Upper lobe of left lung (tissue), 6 donors: ENCODE measurements around the gene RMDN3. TPM values are rescaled to one million over a fixed set of nuclear protein-coding genes. Genes with fewer than 3 reads are reported as not detected.
A peak's percentile ranks its signal among the peaks of the same experiment; 100 is the strongest.

Experiments used
- ATAC-seq, 2 donors: fragments of 200-7000 bp; cut with Tn5 transposase; one replicate each; pipeline ENCODE4 v1.9.1; 2022; ENCODE audit warnings: mild to moderate bottlenecking in 2 of 2, moderate library complexity in 2 of 2; ENCODE audit not compliant: low FRiP score in 2 of 2
- DNase-seq, 2 donors: peaks; one replicate each; pipeline ENCODE4 v3.0.0-alpha.2; 2019 to 2020
- H3K27ac ChIP-seq, 4 donors: fragments of 200-600 bp; sonication (generic); one replicate each; pipeline ENCODE4 v1.5.1; 2016 to 2019
- H3K27me3 ChIP-seq, 4 donors: fragments of 200-600 bp; sonication (generic); one replicate each; pipeline ENCODE4 v1.5.1; 2017 to 2019
- H3K36me3 ChIP-seq, 4 donors: fragments of 200-600 bp; sonication (generic); one replicate each; pipeline ENCODE4 v1.5.1; 2016 to 2019
- H3K4me1 ChIP-seq, 4 donors: fragments of 200-600 bp; sonication (generic); one replicate each; pipeline ENCODE4 v1.5.1; 2018 to 2019
- H3K4me3 ChIP-seq, 4 donors: fragments of 200-600 bp; sonication (generic); one replicate each; pipeline ENCODE4 v1.5.1; 2017 to 2019; ENCODE audit warnings: mild to moderate bottlenecking in 2 of 4, moderate library complexity in 1 of 4
- H3K9me3 ChIP-seq, 4 donors: fragments of 200-600 bp; sonication (generic); one replicate each; pipeline ENCODE4 v1.5.1; 2018 to 2019
- CTCF ChIP-seq, 6 experiments: fragments of 450-650 bp in 4 of 6; fragments of 200-600 bp in 2 of 6; sonication (generic) in 2 of 6; IDR thresholded peaks; one replicate each; pipeline ENCODE4 v1.5.1; 2016 to 2019; ENCODE audit warnings: antibody characterized with exemption in 6 of 6
- EP300 ChIP-seq, 4 donors: sonication (generic); formaldehyde crosslinking; IDR thresholded peaks; one replicate each; pipeline ENCODE4 v1.5.1; 2017; ENCODE audit warnings: antibody characterized with exemption in 4 of 4, control low read depth in 2 of 4
- POLR2A ChIP-seq, 4 donors: fragments of 450-650 bp; IDR thresholded peaks; one replicate each; pipeline ENCODE4 v1.5.1; 2016 to 2017; ENCODE audit warnings: antibody characterized with exemption in 4 of 4, mild to moderate bottlenecking in 2 of 4
- POLR2AphosphoS5 ChIP-seq, 2 donors: sonication (generic); formaldehyde crosslinking; IDR thresholded peaks; one replicate each; pipeline ENCODE4 v1.5.1; 2017; ENCODE audit warnings: antibody characterized with exemption in 2 of 2
- WGBS, 2 donors: methylation state at CpG; one replicate each; pipeline ENCODE4 v1.1.5; 2017 to 2018; 5-methylcytosine and 5-hydroxymethylcytosine counted together
- total RNA-seq, 6 donors: library from RNA; depleted of rRNA in 4 of 6; stranded (reverse); fragments of >200 nt in 4 of 6; gene quantifications; one replicate each; pipeline versions ENCODE4 v1.1.0 to v1.2.1, GENCODE V29; 2016 to 2021
- donor health status: DM: no; HTN: no; CAD: no; lungs with moderate emphysema.
- donor health status: DM: no; HTN: yes; CAD: no; lungs with severe emphysema.

The RMDN3 gene
- total RNA-seq, 6 donors from 2014 or later: 57.3 to 123 (median 105) TPM

- Histone ChIP-seq H3K4me1 (peaks cover 12 to 23% (median 17%) of the 10 kb centered on the region in 4 donors), H3K36me3 (peaks cover 0 to 5% (median 2%) of the 10 kb centered on the region in 4 donors), H3K27me3 (no peaks in the 10 kb centered on the region), H3K27ac (peak overlapping the region in 1 of 4 donors; percentile 31), H3K9me3 (no peaks in the 10 kb centered on the region), H3K4me3 (no peak overlapping the region)
- no peak for DNase-seq
- TF ChIP-seq POLR2AphosphoS5 (IDR thresholded peaks at IDR 0.05): no peak
- no peak for TF ChIP-seq POLR2A (IDR thresholded peaks at IDR 0.05)
- no peak for TF ChIP-seq CTCF (IDR thresholded peaks at IDR 0.05)
- TF ChIP-seq EP300 (IDR thresholded peaks at IDR 0.05): no peak
- no peak for ATAC-seq
- 85 to 91% methylated on average over 5 of the region's 5 CpGs for WGBS, 2 donors
Observed at GRCh38 chr15:40796512-40796911, 41.5 kb upstream of the RMDN3 start.

GRCh38 chr15:40796041-40796440 is 41.0 kb upstream of the RMDN3 start:
- DNase-seq (no peak), ATAC-seq (no peak)
- Histone ChIP-seq H3K4me1 (peaks cover 12 to 23% (median 17%) of the 10 kb centered on the region in 4 donors), H3K9me3 (no peaks in the 10 kb centered on the region), H3K27me3 (no peaks in the 10 kb centered on the region), H3K4me3 (no peak overlapping the region), H3K36me3 (peaks cover 0 to 9% (median 5%) of the 10 kb centered on the region in 4 donors), H3K27ac (peak overlapping the region in 1 of 4 donors; percentile 31)
- 57 to 58% methylated on average over 2 of the region's 2 CpGs for WGBS, 2 donors
- TF ChIP-seq POLR2A (IDR thresholded peaks at IDR 0.05): no peak
- TF ChIP-seq POLR2AphosphoS5 (IDR thresholded peaks at IDR 0.05): no peak
- TF ChIP-seq CTCF (IDR thresholded peaks at IDR 0.05): no peak
- no peak for TF ChIP-seq EP300 (IDR thresholded peaks at IDR 0.05)

GRCh38 chr15:40793216-40793989 is 38.3 kb upstream of the RMDN3 start:
- no peak overlapping the region for H3K27ac ChIP-seq
- peak in 1 of 2 donors; percentile 54 for ATAC-seq
- H3K4me3 ChIP-seq: no peak overlapping the region

GRCh38 chr15:40792394-40792793 is 37.3 kb upstream of the RMDN3 start:
- Histone ChIP-seq H3K36me3 (peaks cover 0 to 12% (median 6%) of the 10 kb centered on the region in 4 donors), H3K4me1 (peaks cover 31 to 55% (median 39%) of the 10 kb centered on the region in 4 donors), H3K9me3 (no peaks in the 10 kb centered on the region), H3K4me3 (no peak overlapping the region), H3K27ac (no peak overlapping the region), H3K27me3 (no peaks in the 10 kb centered on the region)
- 93% methylated on average over 2 to 3 of the region's 3 CpGs for WGBS, 2 donors
- ATAC-seq (no peak), DNase-seq (no peak)
- no peak for TF ChIP-seq EP300 (IDR thresholded peaks at IDR 0.05)
- TF ChIP-seq POLR2AphosphoS5 (IDR thresholded peaks at IDR 0.05): no peak
- no peak for TF ChIP-seq CTCF (IDR thresholded peaks at IDR 0.05)

More at GRCh38 chr15:40793216-40793989, 38.3 kb upstream of the RMDN3 start:
- peaks cover 23 to 47% (median 30%) of the 10 kb centered on the region in 4 donors for H3K4me1 ChIP-seq
- no peak for DNase-seq
- TF ChIP-seq EP300 (IDR thresholded peaks at IDR 0.05) (no peak), POLR2A (IDR thresholded peaks at IDR 0.05) (no peak), POLR2AphosphoS5 (IDR thresholded peaks at IDR 0.05) (no peak), CTCF (IDR thresholded peaks at IDR 0.05) (no peak)
- H3K36me3 ChIP-seq: peaks cover 0 to 12% (median 6%) of the 10 kb centered on the region in 4 donors
- H3K9me3 ChIP-seq: no peaks in the 10 kb centered on the region
- WGBS, 2 donors: 70 to 81% methylated on average over 9 of the region's 9 CpGs
- H3K27me3 ChIP-seq: no peaks in the 10 kb centered on the region
